ENCODE results near the gene CTRL. TPM values are rescaled to one million over a fixed set of nuclear protein-coding genes. Genes with fewer than 3 reads are reported as not detected.

CTRL gene
- total and polyA plus RNA-seq, 12 donors: 0.09 to 4.6 (median 1.2) TPM; not detected in 1

GRCh38 chr16:67969254-67970039 lies 37.8 kb upstream of the CTRL start:
- H3K9me3 ChIP-seq (replicated peaks in 1 of 3): no peaks in the 10 kb centered on the region
- H3K27ac ChIP-seq: peak overlapping the region in 4 of 5 donors; percentile 79 to 100 (median 88)
- peaks cover 22 to 28% of the 10 kb centered on the region in 2 donors for H3K4me1 ChIP-seq (replicated peaks in 1 of 2)
- peak in 2 of 7 donors; percentile 36 to 43 for DNase-seq
- no peaks in the 10 kb centered on the region for H3K27me3 ChIP-seq
- intact Hi-C loops (cut with DNase I): no loop called here
- H3K4me3 ChIP-seq: peak overlapping the region; percentile 40 to 99 (median 63)
- no peaks in the 10 kb centered on the region for H3K36me3 ChIP-seq (replicated peaks in 1 of 2)
- 32 to 42% (median 35%) methylated on average over 26 to 40 of the region's 40 CpGs for WGBS, 4 donors
- no peak for TF ChIP-seq CTCF (IDR thresholded peaks at IDR 0.05)
- no peak for TF ChIP-seq POLR2A (IDR thresholded peaks at IDR 0.05)

- DNase-seq: peak; percentile 83 to 88 (median 87)
- Histone ChIP-seq H3K4me1 (replicated peaks in 1 of 2) (peaks cover 22 to 36% of the 10 kb centered on the region in 2 donors), H3K9me3 (replicated peaks in 1 of 3) (no peaks in the 10 kb centered on the region), H3K36me3 (replicated peaks in 1 of 2) (no peaks in the 10 kb centered on the region), H3K27ac (peak within 1 kb of the TSS; percentile 41 to 100 (median 87)), H3K27me3 (no peaks in the 10 kb centered on the region), H3K4me3 (peak within 1 kb of the TSS; percentile 47 to 99 (median 78))
- intact Hi-C loops (cut with DNase I): no loop called here
- 0 to 2% (median 1%) methylated on average over 5 to 78 of the region's 78 CpGs for WGBS, 4 donors
- TF ChIP-seq POLR2A (IDR thresholded peaks at IDR 0.05) (peak; percentile 77 to 84), CTCF (IDR thresholded peaks at IDR 0.05) (peak in 1 of 6 experiments; percentile 10)
Measured at GRCh38 chr16:67968400-67969253, 37.0 kb upstream of the CTRL start, which contains the start of gene SLC12A4. SLC12A4 (minus strand) TSS chr16:67968637; CDS start chr16:67968553, 84 bp downstream.

GRCh38 chr16:67967958-67968399 lies 36.3 kb upstream of the CTRL start:
- H3K27ac ChIP-seq: peak overlapping the region; percentile 11 to 100 (median 87)
- H3K36me3 ChIP-seq (replicated peaks in 1 of 2): peaks cover 0 to 5% of the 10 kb centered on the region in 2 donors
- TF ChIP-seq CTCF (IDR thresholded peaks at IDR 0.05) (no peak), POLR2A (IDR thresholded peaks at IDR 0.05) (no peak)
- intact Hi-C loops (cut with DNase I): no loop called here
- H3K4me1 ChIP-seq (replicated peaks in 1 of 2): peaks cover 22 to 40% of the 10 kb centered on the region in 2 donors
- H3K9me3 ChIP-seq (replicated peaks in 1 of 3): no peaks in the 10 kb centered on the region
- WGBS, 4 donors: 0 to 2% (median 0%) methylated on average over 10 to 45 of the region's 45 CpGs
- H3K4me3 ChIP-seq: peak overlapping the region; percentile 47 to 99 (median 78)
- DNase-seq: peak in 2 of 7 donors; percentile 46 to 51
- H3K27me3 ChIP-seq: no peaks in the 10 kb centered on the region

Measured in adrenal gland (tissue), 12 donors.